Heart left ventricle (tissue), 13 donors: ENCODE data around the gene ATL2.

Source experiments
- CTCF ChIP-seq, 12 donors: fragments of 200-600 bp; sonication (generic) in 4 of 12; IDR thresholded peaks; one replicate each; pipeline versions ENCODE4 v1.5.0 to v1.8.0; 2018 to 2022; ENCODE audit warnings: antibody characterized with exemption in 12 of 12, mild to moderate bottlenecking in 5 of 12
- POLR2A ChIP-seq, 2 donors: fragments of 450-650 bp; IDR thresholded peaks; one replicate each; pipeline ENCODE4 v1.6.1; 2017; ENCODE audit warnings: antibody characterized with exemption in 2 of 2, mild to moderate bottlenecking in 2 of 2, moderate library complexity in 2 of 2
- donor health status: ischemic (EF 13 %, LVEDD 7.1; RV severe dilation, severe dysfunction).
- donor health status: DM: no; HTN: yes; CAD: no.
- donor health status: DM: no; HTN: no; CAD: no.
- donor health status: ischemic (EF 25% LVEDD 6.9; RV normal size, moderate dysfunction).
- donor health status: ischemic (EF 25% LVEDD 5.7; RV mildly dilated, moderate dysfunction).
- donor health status: ischemic (EF 35%, LVEDD 5.7; RV mildly dilated, moderate dysfunction).
- donor health status: nonischemic (EF 11% LVEDD 7.7; RV severe dilation, severe dysfunction).
- donor health status: DM: yes; HTN: yes; CAD: no.
- donor health status: PGD.
- donor health status: ischemic (EF 29% LVEDD 5.4; RV normal size, mild dysfunction).
- donor health status: nonischemic (EF 23%, LVEDD 6.1; RV moderate dilation, normal function).

- TF ChIP-seq CTCF (IDR thresholded peaks at IDR 0.05) = no peak
- TF ChIP-seq POLR2A (IDR thresholded peaks at IDR 0.05) = no peak
These were observed 6.4 kb downstream of the ATL2 start for GRCh38 chr2:38370664-38371063.
